Ovary (tissue), 9 donors: ENCODE data around the gene CHID1. TPM values are rescaled to one million over a fixed set of nuclear protein-coding genes. Genes with fewer than 3 reads are reported as not detected.
A peak's percentile ranks its signal among the peaks of the same experiment; 100 is the strongest.

Experiments used
- DNase-seq, 5 donors: peaks; one replicate each; pipeline ENCODE4 v3.0.0-alpha.2; 2019 to 2020
- H3K27ac ChIP-seq, 2 donors: fragments of 200-600 bp; one replicate each; pipeline versions ENCODE4 v1.5.1 to v1.8.0; 2019 to 2022
- H3K27me3 ChIP-seq: fragments of 200-600 bp; one replicate; pipeline ENCODE4 v1.8.0; 2022
- H3K36me3 ChIP-seq: fragments of 200-600 bp; sonication (generic); one replicate; pipeline ENCODE4 v1.5.1; 2019
- H3K4me1 ChIP-seq: one replicate; pipeline ENCODE4 v1.8.1; 2013; ENCODE audit warnings: mild to moderate bottlenecking, moderate library complexity; ENCODE audit not compliant: insufficient read depth
- H3K4me3 ChIP-seq: fragments of 200-600 bp; sonication (generic); one replicate; pipeline ENCODE4 v1.5.1; 2017
- H3K9me3 ChIP-seq, 2 donors: fragments of 200-600 bp in 1 of 2; sonication (generic) in 1 of 2; one replicate each; pipeline versions ENCODE4 v1.5.1 to v1.8.1; 2013 to 2019; ENCODE audit warnings: mild to moderate bottlenecking in 1 of 2, moderate library complexity in 1 of 2
- EP300 ChIP-seq: sonication (generic); formaldehyde crosslinking; IDR thresholded peaks from one replicate; pipeline ENCODE4 v1.6.1; 2017; ENCODE audit warnings: antibody characterized with exemption
- POLR2A ChIP-seq: fragments of 450-650 bp; IDR thresholded peaks from one replicate; pipeline ENCODE4 v1.6.1; 2017; ENCODE audit warnings: antibody characterized with exemption, mild to moderate bottlenecking, moderate library complexity
- WGBS, 3 donors: extraction: QIAGEN DNeasy Blood & Tissue Kit in 1 of 3; methylation state at CpG; one replicate each; pipeline versions ENCODE4 v1.1.5 to v1.1.7; 2013 to 2017; 5-methylcytosine and 5-hydroxymethylcytosine counted together
- intact Hi-C, 4 donors: fragments of 100-400 bp; cut with DNase I; formaldehyde crosslinking; loops; one replicate each; pipeline versions ENCODE4 v1.11.0 to v1.15.1; 2022 to 2023
- polyA plus RNA-seq, 2 donors: library from polyadenylated mRNA; stranded (reverse); fragments of 200-250 nt in 1 of 2; fragments of 350-450 nt in 1 of 2; fragmentation: Illumina TruSeq in 1 of 2; extraction: RNeasy Lipid Tissue Mini Kit (QIAGEN cat#74804) in 1 of 2; gene quantifications; one replicate each; pipeline ENCODE4 v1.2.3, GENCODE V29; 2013 to 2014
- total RNA-seq, 7 donors: library from RNA; depleted of rRNA in 2 of 7; stranded (reverse); fragments of >200 nt in 2 of 7; fragmentation: NEBNext Ultra II Directional in 3 of 7; extraction: Animal tissue kit (Norgen Biotek cat#: 25700) in 3 of 7; gene quantifications; one replicate each; pipeline versions ENCODE4 v1.1.0 to v1.2.4, GENCODE V29; 2016 to 2023
- TF ChIP-seq, protein P1 (sequence below), 3 donors: fragments of 450-650 bp in 2 of 3; fragments of 200-600 bp in 1 of 3; IDR thresholded peaks; one replicate each; pipeline versions ENCODE4 v1.5.1 to v1.8.0; 2016 to 2022; ENCODE audit warnings: antibody characterized with exemption in 3 of 3, mild to moderate bottlenecking in 1 of 3
- donor health status: DM: no; HTN: no; CAD: no; lungs with moderate emphysema.
- donor health status: DM: no; HTN: no; CAD: no.
- donor health status: Bipolar disorder and iron deficiency.
- donor health status: DM: yes; HTN: yes; CAD: no.
- donor health status: DM: no; HTN: no; CAD: no.
- donor health status: DM: yes; HTN: yes; CAD: no.

Gene CHID1
- total and polyA plus RNA-seq, 9 donors = 41.0 to 90.7 (median 70.6) TPM

GRCh38 chr11:831118-831864 is 79.3 kb downstream of the CHID1 start:
- H3K4me3 ChIP-seq = no peak overlapping the region
- H3K27ac ChIP-seq = no peak overlapping the region
- DNase-seq = peak in 1 of 5 donors; percentile 58
- H3K27me3 ChIP-seq = no peaks in the 10 kb centered on the region
- H3K36me3 ChIP-seq = no peaks in the 10 kb centered on the region
- peaks cover 23% of the 10 kb centered on the region for H3K4me1 ChIP-seq
- TF ChIP-seq, protein P1, sequence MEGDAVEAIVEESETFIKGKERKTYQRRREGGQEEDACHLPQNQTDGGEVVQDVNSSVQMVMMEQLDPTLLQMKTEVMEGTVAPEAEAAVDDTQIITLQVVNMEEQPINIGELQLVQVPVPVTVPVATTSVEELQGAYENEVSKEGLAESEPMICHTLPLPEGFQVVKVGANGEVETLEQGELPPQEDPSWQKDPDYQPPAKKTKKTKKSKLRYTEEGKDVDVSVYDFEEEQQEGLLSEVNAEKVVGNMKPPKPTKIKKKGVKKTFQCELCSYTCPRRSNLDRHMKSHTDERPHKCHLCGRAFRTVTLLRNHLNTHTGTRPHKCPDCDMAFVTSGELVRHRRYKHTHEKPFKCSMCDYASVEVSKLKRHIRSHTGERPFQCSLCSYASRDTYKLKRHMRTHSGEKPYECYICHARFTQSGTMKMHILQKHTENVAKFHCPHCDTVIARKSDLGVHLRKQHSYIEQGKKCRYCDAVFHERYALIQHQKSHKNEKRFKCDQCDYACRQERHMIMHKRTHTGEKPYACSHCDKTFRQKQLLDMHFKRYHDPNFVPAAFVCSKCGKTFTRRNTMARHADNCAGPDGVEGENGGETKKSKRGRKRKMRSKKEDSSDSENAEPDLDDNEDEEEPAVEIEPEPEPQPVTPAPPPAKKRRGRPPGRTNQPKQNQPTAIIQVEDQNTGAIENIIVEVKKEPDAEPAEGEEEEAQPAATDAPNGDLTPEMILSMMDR (IDR thresholded peaks at IDR 0.05) = no peak
- TF ChIP-seq POLR2A = no peak
- no peak for TF ChIP-seq EP300
- 59 to 69% (median 63%) methylated on average over 28 to 31 of the region's 31 CpGs for WGBS, 3 donors
- no peaks in the 10 kb centered on the region for H3K9me3 ChIP-seq
- intact Hi-C loops = no loop called here

DNA sequence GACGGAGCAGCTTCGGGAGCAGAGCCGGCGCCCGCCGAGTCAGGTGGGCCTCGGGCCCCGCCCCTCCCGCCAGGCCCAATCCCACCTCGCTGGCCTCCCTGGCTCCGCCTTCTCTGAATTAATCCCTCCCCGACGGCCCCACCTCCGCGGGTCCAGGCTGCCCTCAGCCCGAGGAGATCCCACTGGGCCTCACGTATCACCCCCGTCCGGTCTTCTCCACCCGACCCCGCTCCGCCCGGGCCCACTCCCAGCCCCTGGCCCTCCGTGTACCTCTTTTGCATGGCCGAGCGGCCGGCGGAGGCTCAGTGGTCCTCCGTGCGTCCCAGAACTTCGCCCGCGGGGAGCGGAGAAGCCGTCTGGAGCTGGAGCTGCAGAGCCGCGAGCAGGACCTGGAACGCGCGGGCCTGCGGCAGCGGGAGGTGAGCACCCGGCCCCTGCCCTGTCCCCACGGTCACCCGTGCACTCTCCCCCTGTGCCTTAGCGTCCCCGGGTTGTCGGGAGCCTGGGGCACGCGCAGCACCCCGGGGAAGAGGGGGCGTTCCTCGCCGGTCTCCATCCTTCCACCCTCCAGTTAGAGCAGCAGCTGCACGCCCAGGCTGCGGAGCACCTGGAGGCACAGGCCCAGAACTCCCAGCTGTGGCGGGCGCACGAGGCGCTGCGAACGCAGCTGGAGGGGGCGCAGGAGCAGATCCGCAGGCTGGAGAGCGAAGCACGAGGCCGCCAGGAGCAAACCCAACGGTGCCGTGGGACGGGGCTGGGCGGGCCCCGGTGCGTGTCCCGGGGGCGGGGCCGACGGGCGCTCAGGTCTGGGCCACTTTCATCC is 80.1 kb downstream of the CHID1 start:
- 2 to 9% (median 4%) methylated on average over 50 to 78 of the region's 78 CpGs for WGBS, 3 donors
- intact Hi-C loops = no loop called here
- Histone ChIP-seq H3K36me3 (no peaks in the 10 kb centered on the region), H3K9me3 (no peaks in the 10 kb centered on the region), H3K27ac (no peak overlapping the region), H3K4me1 (peaks cover 23% of the 10 kb centered on the region), H3K4me3 (no peak overlapping the region), H3K27me3 (no peaks in the 10 kb centered on the region)
- DNase-seq = peak; percentile 73 to 86 (median 77)
- TF ChIP-seq POLR2A = no peak
- no peak for TF ChIP-seq EP300
- TF ChIP-seq, protein P1 (IDR thresholded peaks at IDR 0.05) = no peak

GRCh38 chr11:829847-830294 is 80.7 kb downstream of the CHID1 start:
- H3K4me1 ChIP-seq = peaks cover 23% of the 10 kb centered on the region
- TF ChIP-seq EP300 (no peak), POLR2A (no peak)
- TF ChIP-seq, protein P1 (IDR thresholded peaks at IDR 0.05) = no peak
- H3K9me3 ChIP-seq = no peaks in the 10 kb centered on the region
- peak overlapping the region; percentile 17 for H3K4me3 ChIP-seq
- H3K27ac ChIP-seq = no peak overlapping the region
- WGBS, 3 donors = 2 to 4% (median 4%) methylated on average over 35 to 39 of the region's 39 CpGs
- H3K36me3 ChIP-seq = no peaks in the 10 kb centered on the region
- intact Hi-C loops = no loop called here
- H3K27me3 ChIP-seq = no peaks in the 10 kb centered on the region
- no peak for DNase-seq

DNA sequence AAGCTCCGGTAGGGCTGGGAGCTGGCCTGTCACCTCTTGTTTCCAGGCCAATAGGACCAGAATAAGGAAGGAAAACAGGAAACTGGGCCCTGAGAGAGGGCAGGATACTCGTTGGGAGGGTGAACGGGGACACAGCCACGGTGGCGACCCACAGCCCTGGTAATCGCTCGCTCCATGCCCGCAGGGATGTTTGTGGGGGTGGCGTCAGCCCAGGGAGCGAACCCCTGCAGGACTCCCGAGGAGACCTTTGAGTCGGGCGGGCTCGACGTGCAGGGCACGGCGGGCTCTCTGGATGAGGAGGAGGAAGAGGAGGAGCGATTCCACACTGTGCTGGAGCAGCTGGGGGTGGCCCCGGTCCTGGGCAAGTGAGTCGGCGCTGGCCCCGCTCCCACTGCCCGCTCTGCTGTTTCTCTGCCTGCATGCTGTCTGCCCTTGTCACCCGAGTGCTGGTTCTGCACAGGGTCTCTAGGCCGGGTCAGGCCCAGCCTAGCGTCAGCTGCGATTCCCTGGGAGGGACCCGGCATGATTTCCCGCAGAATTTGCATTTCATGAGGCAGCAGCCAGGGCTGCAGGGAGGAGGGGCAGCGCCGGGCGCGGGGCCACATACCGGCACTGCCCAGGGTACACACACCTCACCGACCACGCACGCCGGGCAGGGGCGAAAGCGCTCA is 81.3 kb downstream of the CHID1 start:
- TF ChIP-seq EP300 = no peak
- TF ChIP-seq, protein P1 (IDR thresholded peaks at IDR 0.05) = no peak
- no peak for TF ChIP-seq POLR2A
- H3K4me1 ChIP-seq = peaks cover 20% of the 10 kb centered on the region
- peak in 1 of 5 donors; percentile 62 for DNase-seq
- intact Hi-C loops = no loop called here
- no peak overlapping the region for H3K4me3 ChIP-seq
- 11 to 24% (median 22%) methylated on average over 38 to 40 of the region's 40 CpGs for WGBS, 3 donors
- no peaks in the 10 kb centered on the region for H3K9me3 ChIP-seq
- H3K36me3 ChIP-seq = no peaks in the 10 kb centered on the region
- H3K27ac ChIP-seq = peak overlapping the region in 1 of 2 donors; percentile 1
- H3K27me3 ChIP-seq = no peaks in the 10 kb centered on the region
